ENCODE measurements around the gene BTRC. TPM values are rescaled to one million over a fixed set of nuclear protein-coding genes. Genes with fewer than 3 reads are reported as not detected.
"Not testable (repeated sequence)": the region's sequence is repeated elsewhere in the genome, so short reads cannot be mapped to it uniquely, and the experiment has no call there.

Gene BTRC
- total RNA-seq, 1 experiment from 2014 or later, result 29.1 TPM

- Histone ChIP-seq H3K9me2 (ENCODE audit: insufficient read depth) (no peaks in the 10 kb centered on the region), H4K20me1 (ENCODE audit: insufficient read depth) (no peaks in the 10 kb centered on the region), H3K9ac (ENCODE audit: low read length) (peak overlapping the region; percentile 84), H3K79me2 (ENCODE audit: insufficient read depth, low read length) (peaks cover 15% of the 10 kb centered on the region), H3K4me1 (ENCODE audit: control insufficient read depth in 1 of 2, insufficient read depth in 2 of 2, low read length in 2 of 2) (peaks cover 10 to 16% of the 10 kb centered on the region in 2 experiments; a peak in 3 of 4 replicates), H3K4me3 (replicated peaks in 1 of 2; ENCODE audit: low read depth in 1 of 2, low read length in 2 of 2) (peak overlapping the region; percentile 89 to 94), H3K27me3 (ENCODE audit: insufficient read depth, low read length) (no peaks in the 10 kb centered on the region), H3K4me2 (ENCODE audit: low read length) (peak overlapping the region; percentile 87), H3K36me3 (ENCODE audit: control insufficient read depth in 1 of 2, insufficient read depth in 2 of 2, low read length in 2 of 2) (peaks cover 10 to 13% of the 10 kb centered on the region in 2 experiments), H3K9me3 (ENCODE audit: control insufficient read depth in 1 of 2, insufficient read depth in 1 of 2, low read depth in 1 of 2, low read length in 2 of 2) (no peaks in the 10 kb centered on the region), H2AFZ (ENCODE audit: low read depth, low read length, poor library complexity, severe bottlenecking) (no peak overlapping the region), H3K27ac (ENCODE audit: low read depth, low read length) (peak overlapping the region; percentile 24; the same call in 1 of the 2 replicates)
- ATAC-seq (peak; percentile 39), DNase-seq (ENCODE audit: low read depth, low spot score) (peak; percentile 6)
- RAD21 ChIA-PET (ENCODE audit: low non-redundant PET in 1 of 2, low total read pairs in 2 of 2, uncharacterized antibody in 2 of 2, unreplicated experiment in 2 of 2), result no interaction called here
- CTCF ChIA-PET, result interaction anchor here (1.8 to 3.7 kb wide), 4 partner anchors 14 to 375 kb away, joined by 10 to 25 read pairs (median 14); no protein-coding TSS in a partner anchor
- POLR2A ChIA-PET, result no interaction called here
- intact Hi-C loops (cut with micrococcal nuclease), result loop anchor here (5.0 kb wide), 1 partner anchor 193 kb away; the partner anchor contains the start of gene NPM3
- BruUV-seq (replicated peaks), result no TSS peak
- TF ChIP-seq FOSL1 (IDR thresholded peaks at IDR 0.05; ENCODE audit: low read depth) (no peak), MAX (IDR thresholded peaks at IDR 0.05) (no peak), ELF1 (IDR thresholded peaks at IDR 0.05; ENCODE audit: borderline replicate concordance, low read depth) (no peak), REST (IDR thresholded peaks at IDR 0.05; ENCODE audit: low read depth) (no peak), ZNF274 (IDR thresholded peaks at IDR 0.05; ENCODE audit: low read depth, low read length) (no peak), ATF3 (IDR thresholded peaks at IDR 0.05) (no peak), YY1 (IDR thresholded peaks at IDR 0.05; ENCODE audit: extremely low read depth, insufficient replicate concordance, low read depth, low read length) (no peak), POLR2A (IDR thresholded peaks at IDR 0.05; ENCODE audit: borderline replicate concordance, extremely low read depth, insufficient read depth, insufficient read length) (no peak), SP1 (IDR thresholded peaks at IDR 0.05; ENCODE audit: low read depth) (no peak), SRF (IDR thresholded peaks at IDR 0.05; ENCODE audit: low read depth) (no peak), EGR1 (IDR thresholded peaks at IDR 0.05; ENCODE audit: low read depth) (no peak), SIN3A (IDR thresholded peaks at IDR 0.05; ENCODE audit: low read depth) (no peak), POLR2AphosphoS5 (IDR thresholded peaks at IDR 0.05; ENCODE audit: low read depth, low read length) (no peak), JUND (IDR thresholded peaks at IDR 0.05) (no peak), RAD21 (IDR thresholded peaks at IDR 0.05; ENCODE audit: low read depth) (no peak), ZFX (IDR thresholded peaks at IDR 0.05) (no peak)
These were observed 234.9 kb downstream of the BTRC start for GRCh38 chr10:101588879-101589278.

GRCh38 chr10:101593331-101593730, 239.4 kb downstream of the BTRC start:
- intact Hi-C loops (cut with micrococcal nuclease); H3K4me3 ChIP-seq (replicated peaks in 1 of 2; ENCODE audit: low read depth in 1 of 2, low read length in 2 of 2); RAD21 ChIA-PET (ENCODE audit: low non-redundant PET in 1 of 2, low total read pairs in 2 of 2, uncharacterized antibody in 2 of 2, unreplicated experiment in 2 of 2); H3K27ac ChIP-seq (ENCODE audit: low read depth, low read length); H2AFZ ChIP-seq (ENCODE audit: low read depth, low read length, poor library complexity, severe bottlenecking); H3K27me3 ChIP-seq (ENCODE audit: insufficient read depth, low read length); H3K9ac ChIP-seq (ENCODE audit: low read length); H3K79me2 ChIP-seq (ENCODE audit: insufficient read depth, low read length); H3K9me2 ChIP-seq (ENCODE audit: insufficient read depth); BruUV-seq (replicated peaks); POLR2A ChIA-PET; ATAC-seq; H3K9me3 ChIP-seq (ENCODE audit: control insufficient read depth in 1 of 2, insufficient read depth in 1 of 2, low read depth in 1 of 2, low read length in 2 of 2); H3K36me3 ChIP-seq (ENCODE audit: control insufficient read depth in 1 of 2, insufficient read depth in 2 of 2, low read length in 2 of 2); DNase-seq (ENCODE audit: low read depth, low spot score); H4K20me1 ChIP-seq (ENCODE audit: insufficient read depth); H3K4me2 ChIP-seq (ENCODE audit: low read length); H3K4me1 ChIP-seq (ENCODE audit: control insufficient read depth in 1 of 2, insufficient read depth in 2 of 2, low read length in 2 of 2): not testable (repeated sequence)
- CTCF ChIA-PET, result interaction anchor here (3.1 kb wide), 1 partner anchor 9 kb away, joined by 20 read pairs; no protein-coding TSS in a partner anchor

All from HCT116 (cell line).